SK-N-SH (cell line): Measurements from ENCODE around the gene MRPL46.

Source experiments
- EZH2phosphoT487 ChIP-seq: fragments of 200-600 bp; sonication (generic); IDR thresholded peaks from 2 replicates; pipeline ENCODE4 v1.6.1; 2017; ENCODE audit warnings: low read depth, mixed run types, mild to moderate bottlenecking, antibody characterized with exemption, moderate library complexity, borderline replicate concordance
- MXI1 ChIP-seq: IDR thresholded peaks from 2 replicates; pipeline ENCODE4 v1.6.1; 2012; ENCODE audit warnings: mild to moderate bottlenecking, low read depth, low read length, improper control_type of control experiment
- NFIC ChIP-seq: IDR thresholded peaks from 2 replicates; pipeline ENCODE4 v1.4.0; 2012; ENCODE audit warnings: borderline replicate concordance
- TF ChIP-seq, protein P1 (sequence below): fragments of 200-600 bp; sonication (generic); IDR thresholded peaks from 2 replicates; pipeline ENCODE4 v1.6.1; 2017; ENCODE audit warnings: antibody characterized with exemption, mild to moderate bottlenecking, moderate library complexity
- TF ChIP-seq, protein P2 (sequence below): IDR thresholded peaks from 2 replicates; pipeline ENCODE4 v1.4.0; 2012; ENCODE audit warnings: low read depth

DNA sequence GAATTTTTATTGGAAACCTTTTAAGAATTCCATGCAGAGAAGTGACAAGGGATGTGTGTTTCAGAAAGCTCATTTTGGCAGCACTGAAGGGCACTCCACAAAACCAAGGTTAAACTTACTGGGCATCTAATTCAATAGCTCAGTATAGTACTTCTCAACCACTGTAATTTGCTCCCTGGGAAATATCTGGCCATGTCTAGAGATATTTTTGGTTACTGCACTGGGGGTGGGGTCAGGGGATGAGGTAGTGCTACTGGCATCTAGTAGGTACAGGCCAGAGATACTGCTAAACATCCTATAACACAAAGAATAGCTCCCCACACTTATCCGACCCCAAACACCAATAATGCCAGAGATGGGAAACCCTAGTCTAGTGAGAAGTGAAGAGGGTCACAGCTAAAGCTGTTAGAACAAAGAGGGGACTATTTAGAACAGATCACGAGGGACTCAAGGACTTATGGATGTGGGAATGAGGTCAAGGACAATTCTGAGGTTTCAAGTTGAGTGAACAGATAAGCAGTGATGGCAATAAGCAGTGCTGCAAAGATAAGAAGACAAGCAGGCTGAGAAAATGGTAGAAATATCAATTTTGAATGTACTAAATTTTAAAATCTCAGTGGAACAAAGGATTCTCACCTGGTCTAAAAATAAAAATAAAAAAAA, 3.2 kb downstream of the MRPL46 start:
- TF ChIP-seq, protein P1, sequence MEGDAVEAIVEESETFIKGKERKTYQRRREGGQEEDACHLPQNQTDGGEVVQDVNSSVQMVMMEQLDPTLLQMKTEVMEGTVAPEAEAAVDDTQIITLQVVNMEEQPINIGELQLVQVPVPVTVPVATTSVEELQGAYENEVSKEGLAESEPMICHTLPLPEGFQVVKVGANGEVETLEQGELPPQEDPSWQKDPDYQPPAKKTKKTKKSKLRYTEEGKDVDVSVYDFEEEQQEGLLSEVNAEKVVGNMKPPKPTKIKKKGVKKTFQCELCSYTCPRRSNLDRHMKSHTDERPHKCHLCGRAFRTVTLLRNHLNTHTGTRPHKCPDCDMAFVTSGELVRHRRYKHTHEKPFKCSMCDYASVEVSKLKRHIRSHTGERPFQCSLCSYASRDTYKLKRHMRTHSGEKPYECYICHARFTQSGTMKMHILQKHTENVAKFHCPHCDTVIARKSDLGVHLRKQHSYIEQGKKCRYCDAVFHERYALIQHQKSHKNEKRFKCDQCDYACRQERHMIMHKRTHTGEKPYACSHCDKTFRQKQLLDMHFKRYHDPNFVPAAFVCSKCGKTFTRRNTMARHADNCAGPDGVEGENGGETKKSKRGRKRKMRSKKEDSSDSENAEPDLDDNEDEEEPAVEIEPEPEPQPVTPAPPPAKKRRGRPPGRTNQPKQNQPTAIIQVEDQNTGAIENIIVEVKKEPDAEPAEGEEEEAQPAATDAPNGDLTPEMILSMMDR = no peak
- TF ChIP-seq, protein P2, sequence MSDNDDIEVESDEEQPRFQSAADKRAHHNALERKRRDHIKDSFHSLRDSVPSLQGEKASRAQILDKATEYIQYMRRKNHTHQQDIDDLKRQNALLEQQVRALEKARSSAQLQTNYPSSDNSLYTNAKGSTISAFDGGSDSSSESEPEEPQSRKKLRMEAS = no peak
- TF ChIP-seq NFIC (no peak), MXI1 (no peak), EZH2phosphoT487 (no peak)
